Gastroesophageal sphincter (tissue), 3 donors: Measurements from ENCODE around the gene NEU3.

Experiments used
- CTCF ChIP-seq, 4 experiments: fragments of 200-600 bp in 2 of 4; fragments of 450-650 bp in 2 of 4; sonication (generic) in 1 of 4; IDR thresholded peaks; one replicate each; pipeline ENCODE4 v1.5.1; 2017 to 2019; ENCODE audit warnings: antibody characterized with exemption in 4 of 4, mild to moderate bottlenecking in 2 of 4, moderate library complexity in 2 of 4
- POLR2A ChIP-seq, 2 donors: fragments of 450-650 bp; IDR thresholded peaks; one replicate each; pipeline ENCODE4 v1.6.1; 2017; ENCODE audit warnings: antibody characterized with exemption in 2 of 2, mild to moderate bottlenecking in 2 of 2, moderate library complexity in 1 of 2
- POLR2AphosphoS5 ChIP-seq: sonication (generic); formaldehyde crosslinking; IDR thresholded peaks from one replicate; pipeline ENCODE4 v1.6.1; 2017; ENCODE audit warnings: antibody characterized with exemption

GRCh38 chr11:75050516-75050915, 61.8 kb downstream of the NEU3 start:
- TF ChIP-seq CTCF (IDR thresholded peaks at IDR 0.05) (no peak), POLR2AphosphoS5 (no peak), POLR2A (IDR thresholded peaks at IDR 0.05) (no peak)
